Pulmonary artery endothelial cell (primary cell): ENCODE data around the gene DCTN4. TPM values are rescaled to one million over a fixed set of nuclear protein-coding genes. Genes with fewer than 3 reads are reported as not detected.
A peak's percentile ranks its signal among the peaks of the same experiment; 100 is the strongest.
"Not testable (repeated sequence)": the region's sequence is repeated elsewhere in the genome, so short reads cannot be mapped to it uniquely, and the experiment has no call there.

Source experiments
- DNase-seq: peaks from one replicate; pipeline ENCODE4 v3.0.0-alpha.2; 2011; ENCODE audit warnings: low read depth, low spot score
- total RNA-seq: library from RNA; depleted of rRNA; stranded (reverse); fragments of >200 nt; gene quantifications from 2 replicates; pipeline ENCODE4 v1.2.3, GENCODE V29; 2014

Gene DCTN4
- total RNA-seq, 1 donor from 2014 or later, result 29.9 TPM

DNA sequence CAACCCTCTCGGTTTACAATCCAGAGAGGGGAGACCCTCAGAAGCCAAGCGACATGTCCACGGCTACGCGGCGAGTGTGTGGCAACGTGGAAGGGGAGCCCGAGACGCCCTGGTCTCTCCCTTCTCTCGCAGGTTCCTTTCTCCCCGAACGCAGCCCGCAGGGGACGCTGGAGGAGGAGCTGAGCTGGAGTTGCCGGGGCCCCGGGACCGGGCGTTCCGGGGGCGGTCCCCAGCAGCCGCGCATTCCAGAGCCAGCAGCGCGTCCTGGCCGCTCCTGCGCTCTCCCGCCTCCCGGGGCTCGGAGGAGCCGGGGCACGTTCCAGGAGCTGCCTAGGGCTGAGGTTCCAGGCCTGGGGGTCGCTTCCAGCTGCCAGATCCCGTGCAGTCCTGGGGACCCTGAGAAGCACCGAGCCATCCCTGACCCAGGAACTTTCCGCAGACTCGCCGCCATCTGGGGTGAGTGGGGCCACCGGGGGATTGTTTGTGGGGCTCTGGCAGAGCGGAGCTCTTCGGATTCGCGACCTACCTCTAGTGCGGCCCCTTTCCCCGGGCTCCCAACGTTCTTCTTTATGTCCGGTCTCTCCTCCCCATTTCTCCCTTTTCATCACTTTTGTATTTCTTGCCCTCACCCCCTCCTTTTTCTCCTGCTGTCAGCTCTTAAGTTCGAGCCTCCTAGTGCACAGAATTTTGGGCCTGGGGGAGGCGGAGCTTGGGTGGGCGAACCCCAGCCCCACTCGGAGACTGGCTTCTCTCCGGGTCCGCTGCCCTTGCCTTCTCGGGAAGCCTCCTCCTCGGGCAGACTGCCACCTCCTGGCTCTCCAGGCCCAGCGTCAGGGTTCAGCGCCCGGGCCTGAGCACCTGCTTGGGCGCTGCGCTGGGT is 19.9 kb upstream of the DCTN4 start, which contains the start of gene SMIM3:
TSS of gene SMIM3 (plus strand) at position 241 of the 880 bp plus-strand sequence. CDS start 16,684 bp downstream, outside the sequence.
- DNase-seq, result no peak

DNA sequence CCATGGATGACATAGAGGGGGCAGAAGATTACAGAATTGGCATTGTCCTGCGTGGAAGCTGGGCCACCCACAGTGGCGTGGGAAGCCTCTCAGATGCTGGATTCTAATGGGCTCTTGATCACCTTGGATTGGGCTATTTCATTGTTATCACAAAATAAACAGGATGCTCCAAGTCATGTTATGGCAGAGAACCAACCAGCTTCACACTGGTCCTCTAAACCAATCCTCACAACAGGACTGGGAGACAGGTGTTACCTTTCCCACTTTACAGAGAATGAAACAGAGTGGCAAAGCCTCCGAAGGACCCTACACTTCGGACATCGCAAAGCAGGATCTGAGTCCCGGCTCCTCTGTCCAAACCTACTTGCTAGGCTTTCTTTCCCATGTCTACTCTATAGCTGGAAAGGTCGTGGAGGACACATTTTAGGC is 19.3 kb upstream of the DCTN4 start:
- no peak for DNase-seq

GRCh38 chr5:150777685-150778084 is 18.9 kb upstream of the DCTN4 start:
- DNase-seq, result no peak

DNA sequence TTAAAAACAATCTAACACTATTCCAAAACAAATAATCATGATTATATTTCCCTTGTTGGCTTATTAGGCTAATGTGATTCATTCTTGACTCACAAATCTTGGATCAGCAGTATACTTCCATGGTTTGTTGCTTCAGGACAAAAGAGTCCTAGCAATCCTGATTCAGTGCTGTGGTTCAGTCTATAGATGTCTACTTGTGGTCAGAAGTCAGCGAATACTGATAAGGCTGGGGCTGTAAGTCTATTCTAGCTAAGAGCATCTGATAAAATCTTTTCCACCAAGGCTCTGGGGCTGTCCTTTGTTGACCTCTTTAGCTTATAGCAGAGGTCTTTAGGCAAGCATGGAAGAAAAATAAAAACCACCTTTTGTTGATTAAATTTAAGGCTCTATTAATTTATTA is 15.3 kb upstream of the DCTN4 start:
- peak; percentile 49 for DNase-seq

- no peak for DNase-seq
Observed at GRCh38 chr5:150771034-150771795, 12.4 kb upstream of the DCTN4 start.

- DNase-seq, result no peak
Observed at GRCh38 chr5:150766251-150766650, 7.4 kb upstream of the DCTN4 start.

DNA sequence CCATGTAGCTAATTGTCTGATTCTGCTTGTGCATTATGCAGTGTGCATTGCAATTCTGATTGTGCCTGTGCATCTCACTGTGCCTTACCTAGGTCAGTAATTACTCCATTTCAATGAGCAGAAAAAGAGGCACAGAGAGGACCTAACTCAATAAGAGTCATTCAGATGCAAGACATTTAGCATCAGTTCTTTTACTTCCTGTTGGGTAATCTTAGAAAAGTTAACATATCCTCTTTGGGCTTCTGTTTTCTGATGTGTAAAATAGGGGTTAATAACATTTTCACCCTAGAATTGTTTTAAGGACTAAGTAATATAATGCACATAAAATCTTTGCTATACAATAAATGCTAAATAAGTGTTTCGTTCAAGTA is 7.0 kb upstream of the DCTN4 start:
- no peak for DNase-seq

GRCh38 chr5:150765011-150765798 is 6.4 kb upstream of the DCTN4 start:
- DNase-seq, result no peak

GRCh38 chr5:150764530-150764929 is 5.7 kb upstream of the DCTN4 start:
- no peak for DNase-seq

- DNase-seq, result no peak
Observed at GRCh38 chr5:150763023-150763769, 4.4 kb upstream of the DCTN4 start.

GRCh38 chr5:150762211-150762610 is 3.4 kb upstream of the DCTN4 start:
- no peak for DNase-seq

DNA sequence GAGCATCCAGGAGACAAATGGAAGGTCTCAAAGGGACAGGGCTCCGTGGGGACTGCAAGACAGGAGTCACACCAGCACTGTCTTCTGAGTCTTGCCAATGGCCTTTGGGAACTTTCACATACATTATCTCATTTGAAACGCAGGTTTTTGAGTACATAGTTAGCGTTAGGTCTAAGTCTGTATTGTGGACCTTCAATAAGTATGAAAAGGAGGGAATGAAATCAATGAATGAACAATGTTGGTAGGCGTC is 442 bp upstream of the DCTN4 start:
- no peak for DNase-seq

DNA sequence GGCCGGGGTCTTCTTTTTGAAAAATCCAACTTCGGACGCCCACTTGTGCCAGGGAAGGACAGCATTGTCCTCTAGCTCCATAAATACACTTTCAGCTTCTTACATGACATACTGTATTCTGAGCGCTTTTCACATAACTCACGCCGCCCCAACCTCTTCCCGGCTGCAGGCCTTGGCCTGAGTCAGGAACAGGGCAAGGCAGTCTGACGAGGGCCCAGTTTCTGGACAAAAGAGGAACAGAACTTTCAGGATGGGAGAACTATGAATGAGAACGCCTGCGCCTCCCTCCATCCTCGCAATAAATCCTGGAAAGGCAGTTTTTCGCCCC is 650 bp downstream of the DCTN4 start:
- DNase-seq, result no peak

GRCh38 chr5:150757087-150757649 is 1.6 kb downstream of the DCTN4 start:
- no peak for DNase-seq

DNA sequence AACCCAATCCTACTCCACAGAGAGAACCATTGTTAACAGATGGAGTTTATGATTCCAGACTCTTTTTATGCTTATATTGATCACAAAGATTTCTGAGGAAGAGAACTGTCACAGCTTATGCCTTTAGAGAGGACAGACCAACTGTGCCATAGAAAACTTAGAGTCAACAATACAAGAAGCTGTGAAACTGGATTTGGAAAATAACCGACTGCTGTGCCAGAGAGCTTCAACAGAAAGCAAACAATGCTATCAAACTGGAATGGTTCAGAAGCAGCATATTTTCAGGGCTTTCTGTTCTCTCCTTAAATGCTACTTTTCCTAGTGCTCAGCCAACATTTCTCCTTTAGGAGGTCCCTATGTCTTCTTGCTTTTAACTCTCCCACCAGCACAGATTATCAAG is 5.0 kb downstream of the DCTN4 start:
- no peak for DNase-seq

DNA sequence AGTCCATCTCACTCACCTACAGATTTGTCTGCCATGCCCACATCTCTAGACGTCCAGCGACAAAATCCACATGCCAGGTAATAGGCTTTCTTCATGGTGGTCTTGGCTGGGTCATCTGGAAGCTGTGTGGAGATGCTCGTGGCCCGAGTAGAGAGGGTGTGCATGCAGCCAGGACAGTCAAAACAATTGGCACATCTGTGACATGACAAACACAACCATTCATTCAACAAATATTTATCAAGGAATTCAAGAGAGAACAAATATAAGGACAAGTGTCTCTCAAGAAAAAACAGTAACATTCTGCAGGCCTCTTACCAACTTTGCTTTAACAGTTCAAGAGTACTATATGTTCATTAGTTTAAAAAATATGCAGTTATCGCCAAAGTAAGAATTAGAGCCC is 5.4 kb downstream of the DCTN4 start:
- DNase-seq, result no peak

DNA sequence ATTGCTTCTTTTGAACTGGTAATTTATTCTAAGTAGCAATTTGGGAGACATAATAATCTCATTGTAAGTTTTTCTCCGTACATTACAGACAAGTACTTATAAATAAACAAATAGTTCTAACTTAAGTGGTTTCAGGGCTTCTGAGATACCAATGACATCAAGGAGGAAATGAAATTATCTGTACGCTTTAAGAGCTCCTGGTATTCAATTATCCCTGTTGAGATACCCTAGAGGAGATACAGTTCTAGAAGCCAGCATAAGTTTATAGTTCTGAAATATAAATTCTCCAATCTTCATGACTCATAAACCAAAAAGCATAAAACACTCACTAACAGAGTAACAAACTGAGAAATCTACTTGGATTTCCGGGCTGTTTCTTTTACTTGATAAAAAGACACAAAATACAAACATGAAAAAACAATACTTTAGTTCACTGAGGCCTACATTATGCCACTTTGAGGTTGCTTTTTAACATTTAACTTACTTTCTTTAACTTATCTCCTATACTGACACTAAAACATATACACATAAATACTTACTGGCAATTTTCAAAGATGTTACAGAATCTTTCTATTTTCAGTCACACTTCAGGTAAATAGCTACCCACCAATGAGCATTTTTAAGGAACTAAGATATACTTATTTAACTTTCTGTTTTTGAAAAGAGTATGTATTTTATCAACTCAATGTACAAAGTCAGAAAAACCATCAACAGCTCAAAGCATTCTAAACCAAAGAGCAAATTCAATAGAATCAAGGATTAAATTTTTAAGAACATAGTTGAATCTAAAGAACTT is 7.5 kb downstream of the DCTN4 start:
- no peak for DNase-seq

- DNase-seq, result no peak
Observed at GRCh38 chr5:150750469-150750868, 8.3 kb downstream of the DCTN4 start.

DNA sequence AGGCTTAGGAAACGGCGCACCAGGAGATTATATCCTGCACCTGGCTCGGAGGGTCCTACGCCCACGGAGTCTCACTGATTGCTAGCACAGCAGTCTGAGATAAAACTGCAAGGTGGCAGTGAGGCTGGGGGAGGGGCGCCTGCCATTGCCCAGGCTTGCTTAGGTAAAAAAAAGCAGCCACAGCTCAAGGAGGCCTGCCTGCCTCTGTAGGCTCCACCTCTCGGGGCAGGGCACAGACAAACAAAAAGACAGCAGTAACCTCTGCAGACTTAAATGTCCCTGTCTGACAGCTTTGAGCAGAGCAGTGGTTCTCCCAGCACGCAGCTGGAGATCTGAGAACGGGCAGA is 15.7 kb downstream of the DCTN4 start:
- not testable (repeated sequence) for DNase-seq

DNA sequence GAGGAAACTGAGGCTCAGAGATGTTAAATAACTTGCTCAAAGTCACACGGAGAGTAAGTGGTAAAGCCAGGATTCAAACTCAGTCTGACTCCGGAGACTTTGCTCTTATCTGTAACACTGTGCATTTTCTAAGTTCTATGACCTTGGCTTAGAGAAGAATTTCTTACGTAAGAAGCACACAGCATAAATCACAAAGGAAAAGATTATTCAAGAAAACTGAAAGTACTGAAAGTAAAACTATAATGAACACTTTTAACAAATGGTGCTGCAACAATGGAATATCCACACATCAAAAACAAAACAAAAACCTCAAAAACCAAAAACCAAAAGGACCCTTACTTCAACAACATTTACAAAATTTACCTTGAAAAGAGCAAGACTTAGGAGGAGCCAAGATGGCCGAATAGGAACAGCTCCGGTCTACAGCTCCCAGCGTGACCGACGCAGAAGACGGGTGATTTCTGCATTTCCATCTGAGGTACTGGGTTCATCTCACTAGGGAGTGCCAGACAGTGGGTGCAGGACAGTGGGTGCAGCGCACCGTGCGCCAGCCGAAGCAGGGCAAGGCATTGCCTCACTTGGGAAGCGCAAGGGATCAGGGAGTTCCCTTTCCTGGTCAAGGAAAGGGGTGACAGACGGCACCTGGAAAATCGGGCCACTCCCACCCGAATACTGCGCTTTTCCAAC is 16.2 kb downstream of the DCTN4 start:
- DNase-seq, result not testable (repeated sequence)
